T-helper 2 cell (primary cell): ENCODE data around the gene DENND2A.
"Not testable (repeated sequence)": the region's sequence is repeated elsewhere in the genome, so short reads cannot be mapped to it uniquely, and the experiment has no call there.

ENCODE experiments used
- DNase-seq, 5 experiments: peaks; one replicate each; pipeline versions ENCODE4 v3.0.0 to v3.0.0-alpha.2; 2012 to 2022
- total RNA-seq, 2 donors: gene quantifications; one replicate each; lab custom pipeline; 2026; lab: John Stamatoyannopoulos, UW

The DENND2A gene, protein sequence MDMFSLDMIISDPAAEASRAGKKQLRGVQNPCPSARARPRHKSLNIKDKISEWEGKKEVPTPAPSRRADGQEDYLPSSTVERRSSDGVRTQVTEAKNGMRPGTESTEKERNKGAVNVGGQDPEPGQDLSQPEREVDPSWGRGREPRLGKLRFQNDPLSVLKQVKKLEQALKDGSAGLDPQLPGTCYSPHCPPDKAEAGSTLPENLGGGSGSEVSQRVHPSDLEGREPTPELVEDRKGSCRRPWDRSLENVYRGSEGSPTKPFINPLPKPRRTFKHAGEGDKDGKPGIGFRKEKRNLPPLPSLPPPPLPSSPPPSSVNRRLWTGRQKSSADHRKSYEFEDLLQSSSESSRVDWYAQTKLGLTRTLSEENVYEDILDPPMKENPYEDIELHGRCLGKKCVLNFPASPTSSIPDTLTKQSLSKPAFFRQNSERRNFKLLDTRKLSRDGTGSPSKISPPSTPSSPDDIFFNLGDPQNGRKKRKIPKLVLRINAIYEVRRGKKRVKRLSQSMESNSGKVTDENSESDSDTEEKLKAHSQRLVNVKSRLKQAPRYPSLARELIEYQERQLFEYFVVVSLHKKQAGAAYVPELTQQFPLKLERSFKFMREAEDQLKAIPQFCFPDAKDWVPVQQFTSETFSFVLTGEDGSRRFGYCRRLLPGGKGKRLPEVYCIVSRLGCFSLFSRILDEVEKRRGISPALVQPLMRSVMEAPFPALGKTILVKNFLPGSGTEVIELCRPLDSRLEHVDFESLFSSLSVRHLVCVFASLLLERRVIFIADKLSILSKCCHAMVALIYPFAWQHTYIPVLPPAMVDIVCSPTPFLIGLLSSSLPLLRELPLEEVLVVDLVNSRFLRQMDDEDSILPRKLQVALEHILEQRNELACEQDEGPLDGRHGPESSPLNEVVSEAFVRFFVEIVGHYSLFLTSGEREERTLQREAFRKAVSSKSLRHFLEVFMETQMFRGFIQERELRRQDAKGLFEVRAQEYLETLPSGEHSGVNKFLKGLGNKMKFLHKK
- 0 to 0.20 reads per million in 2 donors for total RNA-seq

DNA sequence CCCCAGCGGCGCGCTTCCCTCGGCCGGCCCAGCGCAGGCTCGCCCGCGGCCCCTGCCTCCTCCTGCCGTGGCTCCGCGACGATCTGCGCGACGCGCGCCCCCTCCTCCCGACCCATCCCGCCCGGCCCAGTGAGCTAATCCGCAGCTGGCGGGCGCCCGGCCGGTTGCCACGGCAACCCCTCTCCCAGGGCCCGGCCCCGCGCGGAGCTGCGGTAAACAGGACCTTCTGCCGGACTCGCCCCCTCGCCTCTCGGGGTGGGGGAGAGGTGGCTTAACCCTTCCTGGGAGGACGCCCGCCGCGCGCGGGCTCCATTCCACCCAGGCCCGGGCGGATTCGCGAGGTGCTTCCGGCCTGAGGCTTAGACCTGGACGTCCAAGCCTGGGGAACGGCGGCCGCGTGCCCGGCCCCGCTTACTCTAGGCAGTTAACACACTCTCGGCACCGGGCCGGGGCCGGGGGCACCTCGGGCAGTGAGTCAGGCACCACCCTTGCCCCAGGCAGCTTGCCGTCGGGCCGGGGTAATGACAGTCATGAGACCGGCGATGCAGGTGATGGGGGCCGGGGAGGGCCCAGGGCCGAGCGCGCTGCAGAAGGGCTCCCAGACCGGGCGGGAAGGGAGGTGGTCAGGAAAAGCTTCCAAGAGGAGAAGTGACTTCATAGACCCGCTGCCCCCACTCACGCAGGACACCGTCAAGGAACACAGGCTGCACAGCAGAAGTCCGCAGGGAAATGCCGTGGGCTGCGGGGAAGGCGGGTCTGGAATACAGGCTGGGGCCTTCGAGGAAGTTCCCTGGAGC is at the start of gene DENND2A:
TSS of gene DENND2A (minus strand) at position 87 of the 797 bp plus-strand sequence. CDS start 38,416 bp downstream, outside the sequence.
- DNase-seq: no peak

DNA sequence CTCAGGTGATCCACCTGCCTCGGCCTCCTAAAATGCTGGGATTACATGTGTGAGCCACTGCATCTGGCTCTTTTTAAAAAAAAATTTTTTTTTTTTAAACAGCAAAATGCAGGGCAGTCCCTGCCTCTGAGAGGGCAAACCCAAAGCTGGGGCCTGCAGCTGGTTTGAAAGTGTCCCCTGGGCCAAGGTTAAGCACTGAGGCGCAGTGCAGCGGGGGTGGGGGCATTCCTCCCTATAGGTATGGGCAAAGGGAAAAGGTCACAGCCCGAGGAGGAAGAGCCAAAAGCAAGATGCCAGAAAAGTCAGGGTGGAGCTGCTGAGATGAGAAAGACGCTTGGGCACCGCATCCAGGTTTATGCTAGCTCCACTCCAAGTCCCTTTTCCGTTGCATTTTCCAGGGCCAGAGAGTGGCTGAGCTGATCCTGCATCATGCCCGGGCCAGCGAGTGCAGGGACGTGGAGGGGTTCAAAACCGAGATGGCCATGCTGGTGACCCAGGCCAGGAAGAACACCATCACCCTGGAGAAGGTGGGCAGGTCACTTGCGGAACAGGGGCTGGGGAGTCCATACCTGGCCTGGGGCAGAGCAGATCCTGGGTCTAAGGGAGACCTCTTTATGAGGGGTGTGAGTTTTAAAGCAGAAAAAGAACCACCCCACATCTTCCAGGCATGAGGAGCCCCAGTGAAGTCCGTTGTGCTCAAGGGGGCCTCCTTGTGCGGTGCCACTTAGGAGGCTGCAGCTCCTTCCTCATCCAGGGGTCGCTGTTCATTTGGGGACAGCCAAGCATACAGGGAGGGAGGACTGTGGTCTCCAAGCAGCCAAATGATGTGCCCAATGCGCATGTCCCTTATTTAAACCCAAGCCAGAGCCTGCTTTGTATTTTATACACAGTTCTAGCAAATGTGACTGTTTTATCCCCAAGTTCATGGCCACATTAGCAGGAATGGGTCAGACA is 48.9 kb upstream of the DENND2A start:
- DNase-seq: no peak

DNA sequence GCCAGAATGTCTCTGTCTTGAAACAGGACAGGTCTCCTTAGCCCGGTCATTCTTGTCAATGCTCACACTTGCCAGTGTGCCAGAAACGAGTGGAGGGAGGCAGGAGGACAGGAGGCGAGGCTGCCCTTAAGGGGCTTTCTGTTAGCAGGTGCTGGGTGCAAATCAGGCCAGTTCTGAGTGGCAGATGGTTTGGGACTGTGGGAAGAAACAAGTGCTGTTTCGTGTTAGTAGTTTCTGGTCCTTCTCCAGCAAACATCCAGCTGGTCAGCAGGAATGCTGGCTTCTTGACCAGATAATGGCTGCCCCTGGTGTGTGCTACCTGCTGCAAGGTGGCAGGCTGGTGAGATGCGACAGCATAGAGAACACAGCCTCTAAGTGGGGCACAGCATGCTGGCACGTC is 47.7 kb upstream of the DENND2A start:
- DNase-seq: no peak

DNA sequence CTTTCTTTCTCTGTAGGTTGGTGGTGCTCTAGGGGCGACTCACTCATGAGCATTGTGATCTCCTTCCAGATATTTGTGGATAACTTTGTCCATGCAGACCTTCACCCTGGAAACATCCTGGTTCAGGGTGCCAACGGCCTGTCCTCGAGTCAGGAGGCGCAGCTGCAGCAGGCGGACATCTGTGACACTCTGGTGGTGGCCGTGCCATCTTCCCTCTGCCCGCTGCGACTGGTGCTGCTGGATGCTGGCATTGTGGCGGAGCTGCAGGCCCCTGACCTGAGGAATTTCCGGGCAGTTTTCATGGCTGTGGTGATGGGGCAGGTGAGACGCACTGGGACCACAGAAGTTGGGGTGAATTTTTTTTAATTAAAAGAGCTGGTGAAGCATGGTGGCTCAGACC is 46.3 kb upstream of the DENND2A start:
- DNase-seq: no peak

DNA sequence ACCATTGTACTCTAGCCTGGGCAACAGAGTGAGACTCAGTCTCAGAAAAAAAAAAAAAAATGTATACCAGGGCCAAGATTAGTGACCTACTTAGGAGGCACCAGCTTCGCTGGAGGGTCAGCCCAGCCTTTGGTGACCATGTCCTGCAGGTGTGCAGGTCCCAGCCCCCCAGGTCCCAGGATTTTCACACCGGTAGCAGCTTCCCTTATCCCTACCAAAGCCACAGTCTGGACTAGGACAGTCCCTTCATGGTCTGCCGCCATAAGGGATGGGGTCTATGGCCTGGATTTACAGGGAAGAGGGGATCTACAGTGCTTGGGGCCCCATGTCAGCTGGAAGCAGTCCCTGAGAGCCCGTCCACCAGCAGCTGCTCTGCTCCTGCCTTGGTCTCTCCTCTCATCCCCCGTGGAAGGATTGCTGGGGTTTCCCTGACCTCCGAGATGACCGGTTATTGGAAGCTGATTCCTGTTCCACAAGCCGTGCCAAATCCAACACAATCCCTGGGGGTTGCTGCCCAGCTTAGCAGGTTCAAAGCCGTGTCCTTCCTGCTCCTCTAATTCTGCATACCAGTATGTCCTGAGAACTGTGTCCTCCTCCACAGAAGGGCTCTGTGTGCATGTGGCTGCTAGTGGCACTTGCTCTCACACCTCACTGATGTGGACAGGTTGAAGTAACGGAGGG is 44.9 kb upstream of the DENND2A start:
- no peak for DNase-seq

DNA sequence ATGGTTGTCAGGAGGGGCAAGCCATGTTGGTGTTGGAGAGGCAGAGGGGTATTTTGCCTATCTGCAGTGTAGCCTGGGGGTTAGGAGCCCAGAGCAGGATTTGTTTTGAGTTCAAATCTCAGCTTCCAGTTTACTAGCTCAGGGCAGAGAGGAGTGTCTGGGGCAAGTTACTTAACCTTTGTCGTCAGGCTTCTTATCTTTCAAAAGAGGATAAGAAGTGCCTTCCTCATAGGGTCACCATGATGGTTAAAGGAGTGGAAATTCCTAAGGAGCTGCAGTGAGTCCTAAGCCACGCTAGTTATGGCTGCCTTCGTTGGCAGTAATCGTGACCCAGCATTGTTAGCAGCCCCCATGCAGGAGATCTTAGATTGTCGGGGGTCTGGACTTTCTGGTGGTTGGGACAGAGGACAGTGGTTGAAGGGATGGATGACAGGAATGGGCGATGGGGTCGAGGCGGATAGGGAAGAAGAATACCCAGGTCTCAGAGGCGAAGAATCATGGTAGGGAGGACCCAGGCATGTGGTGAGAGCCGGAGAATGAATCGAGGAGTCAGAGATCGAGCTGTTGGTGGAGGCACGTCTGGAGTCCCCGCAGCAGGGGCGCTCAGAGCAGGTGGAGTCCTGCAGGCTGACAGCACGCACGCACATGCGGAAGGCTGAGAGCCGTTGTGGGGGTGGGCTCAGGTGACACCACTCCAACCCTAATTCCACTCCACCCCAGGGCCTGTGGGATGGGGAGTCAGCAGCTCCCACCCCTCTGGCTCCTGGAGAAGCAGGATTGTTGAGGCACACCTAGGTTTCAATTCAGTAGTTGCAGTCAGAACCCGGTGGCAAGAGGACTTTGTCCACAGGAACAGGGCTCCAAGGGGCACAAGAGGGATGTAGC is 43.7 kb upstream of the DENND2A start:
- no peak for DNase-seq

DNA sequence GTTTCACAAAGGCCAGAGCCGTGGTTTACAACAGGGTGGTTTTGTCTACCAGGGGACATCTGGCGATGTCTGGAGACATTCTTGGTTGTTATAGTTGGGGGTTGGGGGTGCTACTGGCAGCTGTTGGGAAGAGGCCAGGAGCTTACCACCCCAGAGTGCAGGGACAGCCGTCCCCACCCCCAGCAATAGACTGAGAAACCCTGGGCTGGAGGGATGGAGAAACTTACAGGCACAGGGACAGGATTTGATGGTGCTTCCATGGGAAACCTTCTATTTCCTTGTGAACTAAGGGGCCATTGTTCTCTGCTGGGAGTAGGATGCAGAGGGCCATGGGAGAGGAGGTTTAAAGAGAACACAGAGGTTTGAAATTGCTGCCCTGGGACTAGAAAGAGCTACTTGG is 43.0 kb upstream of the DENND2A start:
- no peak for DNase-seq

DNA sequence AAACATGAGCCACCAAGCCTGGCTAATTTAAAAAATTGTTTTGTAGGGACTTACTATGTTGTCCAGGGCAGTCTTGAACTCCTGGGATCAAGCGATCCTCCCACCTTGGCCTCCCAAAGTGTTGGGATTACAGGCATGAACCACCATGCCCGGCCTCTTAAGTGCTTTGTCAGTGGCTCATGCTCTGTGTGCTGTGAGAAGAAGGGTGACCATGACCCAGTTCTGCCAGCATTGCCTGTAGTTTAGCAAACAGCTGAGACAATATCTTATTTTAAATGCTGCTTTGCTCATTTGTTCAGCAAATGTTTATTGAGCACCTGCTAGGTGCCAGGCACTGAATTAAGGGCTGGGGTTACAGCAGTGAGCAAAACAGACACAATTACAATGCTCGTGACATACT is 41.2 kb upstream of the DENND2A start:
- no peak for DNase-seq

DNA sequence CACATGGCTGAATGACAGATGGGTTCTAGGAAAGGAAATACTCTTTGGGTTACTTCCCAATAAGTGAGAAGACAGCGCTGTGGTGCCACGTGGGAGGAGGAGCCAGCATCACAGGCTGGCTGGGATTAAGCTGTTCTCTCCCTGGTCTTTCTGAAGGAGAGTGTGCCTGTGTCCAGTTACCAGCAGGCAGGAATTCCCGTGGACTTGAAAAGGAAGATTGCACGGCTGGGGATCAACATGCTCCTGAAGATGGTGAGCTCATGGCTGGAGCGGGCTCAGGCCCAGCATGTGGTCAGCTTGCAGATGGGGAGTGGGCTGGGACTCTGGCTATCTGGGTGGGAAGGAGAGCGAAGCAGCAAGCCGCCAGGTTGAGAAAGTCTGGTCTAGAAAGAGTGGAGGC is 40.3 kb upstream of the DENND2A start:
- no peak for DNase-seq

DNA sequence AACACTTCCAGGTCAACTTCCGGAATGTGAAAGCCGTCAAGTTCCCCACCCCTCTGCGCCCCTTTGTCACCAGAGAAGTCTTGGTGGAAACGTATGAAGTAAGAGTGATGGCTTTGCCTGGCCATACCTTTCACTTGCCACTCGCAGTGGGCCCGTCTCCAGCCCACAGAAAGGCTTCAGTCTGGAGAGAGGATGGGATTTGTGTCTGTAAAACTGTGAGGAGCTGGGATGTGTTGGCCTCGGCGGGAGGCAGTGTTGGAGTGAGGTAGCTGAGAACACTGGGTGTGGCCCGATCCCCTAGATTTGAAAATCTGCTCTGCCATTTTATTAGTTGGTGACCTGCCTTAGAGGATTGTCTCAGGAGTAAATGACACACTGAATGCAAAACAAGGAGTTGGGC is 38.6 kb upstream of the DENND2A start:
- DNase-seq: no peak

DNA sequence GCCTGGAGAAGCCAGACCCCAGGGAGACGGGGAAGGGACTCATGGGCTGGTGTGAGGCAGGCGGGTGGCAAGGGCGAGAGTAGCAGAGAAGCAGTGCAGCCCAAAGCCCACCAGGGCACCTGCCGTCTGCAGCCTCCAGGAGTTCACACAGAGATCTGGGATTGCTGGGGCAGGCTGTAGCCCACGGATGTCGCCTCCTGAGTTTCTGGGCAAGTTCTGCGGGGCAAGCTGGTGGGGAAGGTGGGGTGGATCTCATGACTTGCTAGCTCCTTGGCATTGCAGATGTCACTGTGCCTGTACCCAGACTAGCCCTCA is 38.2 kb upstream of the DENND2A start:
- DNase-seq: no peak

DNA sequence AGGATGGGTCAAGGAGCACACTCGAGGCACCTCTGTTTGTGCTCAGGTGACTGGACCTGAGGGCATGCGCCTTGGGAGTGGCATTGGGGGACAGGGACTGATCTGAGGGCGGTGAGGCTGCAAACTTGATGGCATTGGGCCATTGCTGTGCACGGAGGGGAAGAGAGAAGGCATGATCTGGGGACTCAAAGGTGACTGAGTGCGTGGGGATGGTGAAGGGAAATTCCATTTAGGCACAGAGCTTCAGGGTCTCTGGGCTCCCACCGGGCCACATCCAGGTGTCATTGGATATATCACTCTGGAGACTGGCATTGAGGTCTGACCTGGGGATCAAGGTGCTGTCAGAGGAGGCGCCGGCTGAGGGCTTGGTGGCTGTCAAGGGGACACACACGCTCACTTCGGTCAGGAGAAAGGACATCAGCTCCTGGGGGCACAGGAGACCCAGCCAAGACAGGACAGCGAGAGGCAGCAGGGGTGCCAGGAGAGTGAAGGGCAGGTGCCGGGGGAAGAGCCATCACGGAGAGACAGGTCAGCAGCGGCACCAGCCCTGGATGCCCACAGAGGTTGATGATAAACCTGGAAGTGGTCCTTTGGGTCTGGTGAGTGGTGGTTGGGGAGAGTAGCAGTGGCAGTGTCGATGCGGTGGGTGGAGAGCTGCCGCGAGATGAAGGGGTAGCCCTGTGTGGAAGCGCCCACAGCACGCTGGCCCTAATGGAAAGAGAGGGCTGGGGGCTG is 37.6 kb upstream of the DENND2A start:
- DNase-seq: no peak

DNA sequence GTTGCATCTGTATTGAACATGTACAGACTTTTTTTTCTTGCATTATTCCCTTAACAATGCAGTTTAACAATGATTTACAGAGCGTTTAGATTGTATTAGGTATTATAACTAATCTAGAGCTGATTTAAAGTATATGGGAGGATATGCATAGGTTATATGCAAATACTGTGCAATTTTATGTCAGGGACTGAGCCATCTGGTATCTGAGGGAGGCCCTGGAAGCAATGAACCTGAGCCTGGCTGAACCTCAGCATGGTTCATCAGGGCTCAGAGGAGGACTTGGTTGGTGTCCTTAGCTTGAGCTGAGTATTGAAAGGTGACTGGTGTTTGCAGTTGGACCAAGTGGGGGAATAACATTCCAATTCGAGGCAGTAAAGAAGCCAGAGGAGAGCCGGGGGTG is 36.9 kb upstream of the DENND2A start:
- no peak for DNase-seq

DNA sequence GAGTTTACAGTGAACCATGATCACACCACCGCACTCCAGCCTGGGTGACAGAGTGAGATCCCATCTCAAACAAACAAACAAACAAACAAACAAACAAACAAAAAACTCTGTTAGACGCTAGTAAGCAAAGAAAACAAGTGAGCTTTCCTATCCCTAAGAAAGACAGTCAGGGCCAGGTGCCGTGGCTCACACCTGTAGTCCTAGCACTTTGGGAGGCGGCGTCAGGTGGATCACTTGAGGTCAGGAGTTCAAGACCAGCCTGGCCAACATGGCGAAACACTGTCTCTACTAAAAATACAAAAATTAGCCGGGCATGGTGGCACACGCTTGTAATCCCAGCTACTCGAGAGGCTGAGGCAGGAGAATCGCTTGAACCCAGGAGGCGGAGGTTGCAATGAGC is 36.3 kb upstream of the DENND2A start:
- not testable (repeated sequence) for DNase-seq

DNA sequence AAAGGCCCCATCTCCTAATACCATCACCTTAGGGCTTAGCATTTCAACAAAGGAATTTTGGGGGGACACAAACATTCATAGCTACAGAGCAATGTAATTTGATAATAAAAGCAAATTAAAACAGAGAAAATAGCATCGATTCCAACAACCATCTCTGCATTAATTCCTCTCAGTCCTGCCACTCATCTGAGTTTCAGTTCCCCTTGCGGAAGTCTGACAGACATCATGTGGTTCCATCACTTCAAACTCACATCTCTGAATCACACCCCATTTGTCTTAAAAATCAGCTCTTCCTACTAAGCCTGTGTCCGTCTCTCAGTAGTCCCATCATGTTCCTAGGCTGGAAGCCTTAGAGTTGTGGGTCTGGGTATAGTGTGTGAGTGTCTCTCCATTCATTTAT is 35.7 kb upstream of the DENND2A start:
- no peak for DNase-seq

DNA sequence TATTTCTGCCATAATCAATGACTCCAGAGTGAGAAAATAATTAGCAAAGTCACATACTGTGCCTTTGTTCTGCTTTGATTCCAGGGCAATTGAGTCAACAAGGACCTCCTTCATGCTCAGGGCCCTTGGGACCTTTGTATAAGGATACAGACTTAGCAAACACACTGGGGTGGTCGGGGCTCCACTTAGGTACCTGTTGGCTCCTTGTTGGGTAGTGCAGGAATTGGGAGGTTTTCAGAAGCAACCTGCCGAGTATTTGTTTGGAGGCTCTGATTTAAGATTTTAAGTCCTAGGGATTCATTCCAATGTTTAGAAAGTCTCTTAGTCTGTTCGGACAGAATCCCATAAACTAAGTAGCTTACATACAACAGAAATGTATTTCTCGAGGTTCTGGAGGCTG is 35.1 kb upstream of the DENND2A start:
- DNase-seq: no peak

DNA sequence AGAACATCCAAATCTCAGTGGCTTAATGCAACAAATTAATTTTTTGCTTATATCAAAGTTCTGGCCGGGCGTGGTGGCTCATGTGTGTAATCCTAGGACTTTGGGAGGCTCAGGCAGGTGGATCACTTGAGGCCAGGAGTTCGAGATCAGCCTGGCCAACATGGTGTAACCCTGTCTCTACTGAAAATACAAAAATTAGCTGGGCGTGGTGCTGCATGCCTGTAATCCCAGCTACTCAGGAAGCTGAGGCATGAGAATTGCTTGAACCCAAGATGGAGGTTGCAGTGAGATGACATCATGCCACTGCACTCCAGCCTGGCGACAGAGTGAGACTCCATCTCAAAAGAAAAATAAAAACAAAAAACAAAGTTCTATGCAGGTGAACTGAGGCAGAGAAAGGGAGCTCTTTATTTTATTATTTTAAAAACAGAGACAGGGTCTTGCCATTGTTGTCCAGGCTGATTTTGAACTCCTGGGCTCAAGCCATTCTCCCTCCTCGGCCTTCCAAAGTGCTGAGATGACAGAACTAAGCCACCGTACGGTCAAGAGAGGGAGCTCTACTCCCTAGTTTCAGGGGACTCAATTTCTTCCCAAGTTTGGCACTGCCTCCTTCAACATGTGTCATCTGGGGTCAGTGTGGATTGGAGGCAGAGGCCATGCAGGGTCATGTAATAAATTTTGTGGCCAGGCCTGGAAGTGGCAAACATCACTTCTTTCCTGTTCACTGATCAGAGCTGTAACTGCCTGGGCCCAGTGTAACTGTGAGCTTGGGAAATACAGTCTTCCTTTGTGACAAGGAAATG is 34.5 kb upstream of the DENND2A start:
- DNase-seq: no peak

DNA sequence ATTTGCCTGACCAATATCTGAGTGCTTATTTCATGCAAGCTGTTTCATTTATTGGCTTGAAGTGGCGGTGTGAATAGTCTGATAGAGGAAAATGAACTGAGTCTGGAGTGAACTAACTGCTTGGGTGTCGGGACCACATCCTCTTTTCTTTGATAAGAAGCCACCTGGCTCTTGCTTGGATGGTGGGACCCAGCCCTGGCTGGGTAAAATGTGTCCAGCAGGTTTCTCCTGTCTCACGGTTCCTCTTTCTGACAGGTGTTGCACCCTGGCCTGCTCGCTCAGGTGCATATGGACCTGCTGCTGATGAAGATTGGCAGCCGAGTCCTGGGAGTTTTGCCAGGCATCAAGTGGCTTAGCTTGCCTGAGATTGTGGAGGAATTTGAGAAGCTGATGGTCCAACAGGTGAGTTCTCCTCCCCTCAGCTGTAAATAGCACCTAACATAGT is 33.8 kb upstream of the DENND2A start:
- DNase-seq: no peak
